Endothelial cell of umbilical vein (primary cell): ENCODE measurements around the gene CC2D1A. TPM values are rescaled to one million over a fixed set of nuclear protein-coding genes. Genes with fewer than 3 reads are reported as not detected.

Experiments used
- BruUV-seq: library from RNA; stranded (reverse); fragments of 400-500 nt; replicated peaks from 2 replicates; lab custom pipeline; 2021; lab: Mats Ljungman, UMichigan
- CTCF ChIA-PET: fragments of 300-600, 350-600 bp; sonication (Branson Sonifier 250); formaldehyde crosslinking; loops from one replicate; lab custom pipeline; 2021; ENCODE audit warnings: antibody characterized with exemption, inconsistent platforms; lab: Charles Lee
- POLR2A ChIA-PET: fragments of 300-600, 350-600 bp; sonication (Branson Sonifier 250); formaldehyde crosslinking; loops from one replicate; lab custom pipeline; 2021; ENCODE audit warnings: antibody characterized with exemption, inconsistent platforms; lab: Charles Lee
- DNase-seq: peaks from one replicate; pipeline ENCODE4 v3.0.0-alpha.2; 2011; ENCODE audit warnings: low read depth, low spot score
- FAIRE-seq: peaks from 2 replicates; lab custom pipeline; 2011; peaks lifted over from hg19 to GRCh38; lab: Jason Lieb, UNC
- H2AFZ ChIP-seq: 2 replicates; pipeline ENCODE4 v1.6.0; 2012; ENCODE audit warnings: low read depth, low read length, control low read depth, inconsistent platforms
- H3K27ac ChIP-seq: 2 replicates; pipeline ENCODE4 v1.5.1; 2011; ENCODE audit warnings: low read depth, mild to moderate bottlenecking, control low read depth, low read length, moderate library complexity; ENCODE audit not compliant: insufficient read depth
- H3K27me3 ChIP-seq, 2 experiments: 2 replicates each; pipeline versions ENCODE4 v1.6.0 to v1.6.1; 2011; ENCODE audit warnings: low read length in 2 of 2, mixed read lengths in 1 of 2; ENCODE audit not compliant: control insufficient read depth in 2 of 2, insufficient read depth in 2 of 2
- H3K36me3 ChIP-seq, 2 experiments: 2 replicates in 1 of 2; 3 replicates in 1 of 2; pipeline ENCODE4 v1.5.1; 2011; ENCODE audit warnings: low read length in 2 of 2, mild to moderate bottlenecking in 1 of 2, moderate library complexity in 1 of 2; ENCODE audit not compliant: control insufficient read depth in 2 of 2, insufficient read depth in 2 of 2; ENCODE audit errors: extremely low read depth in 1 of 2
- H3K4me1 ChIP-seq: 3 replicates; pipeline ENCODE4 v1.5.1; 2011; ENCODE audit warnings: mild to moderate bottlenecking, low read length; ENCODE audit not compliant: control insufficient read depth, insufficient read depth; ENCODE audit errors: extremely low read depth
- H3K4me2 ChIP-seq: 2 replicates; pipeline ENCODE4 v1.6.1; 2011; ENCODE audit warnings: low read length, control low read depth, mixed read lengths; ENCODE audit not compliant: insufficient read depth
- H3K4me3 ChIP-seq, 3 experiments: fragments of 200-600 bp in 1 of 3; sonication (generic), shearing (Covaris generic) in 1 of 3; replicated peaks in 1 of 3; 2 replicates each; pipeline ENCODE4 v1.5.1; 2011 to 2016; ENCODE audit warnings: control low read depth in 3 of 3, low read length in 3 of 3, mild to moderate bottlenecking in 2 of 3, inconsistent platforms in 1 of 3, low read depth in 1 of 3, moderate library complexity in 1 of 3; ENCODE audit not compliant: insufficient read depth in 1 of 3
- H3K79me2 ChIP-seq: 2 replicates; pipeline ENCODE4 v1.6.0; 2012; ENCODE audit warnings: low read length, inconsistent platforms; ENCODE audit not compliant: control insufficient read depth, insufficient read depth
- H3K9ac ChIP-seq: replicated peaks from 2 replicates; pipeline ENCODE3; 2011; ENCODE audit warnings: low read length, control low read depth; ENCODE audit not compliant: insufficient read depth; ENCODE audit errors: extremely low read depth
- H3K9me1 ChIP-seq: replicated peaks from 3 replicates; pipeline ENCODE4 v1.6.0; 2011; ENCODE audit warnings: mild to moderate bottlenecking, low read length; ENCODE audit not compliant: control insufficient read depth, insufficient read depth; ENCODE audit errors: extremely low read depth
- H3K9me3 ChIP-seq: replicated peaks from 2 replicates; pipeline ENCODE4 v1.5.1; 2012; ENCODE audit warnings: low read length, inconsistent platforms; ENCODE audit not compliant: control insufficient read depth, insufficient read depth
- H4K20me1 ChIP-seq: replicated peaks from 2 replicates; pipeline ENCODE3; 2011; ENCODE audit warnings: mild to moderate bottlenecking, low read length; ENCODE audit not compliant: control insufficient read depth, insufficient read depth; ENCODE audit errors: extremely low read depth
- CTCF ChIP-seq, 2 donors: IDR thresholded peaks; 1 replicate in 1 of 2; 2 replicates in 1 of 2; pipeline ENCODE4 v1.5.1; 2011; ENCODE audit warnings: low read length in 2 of 2, mild to moderate bottlenecking in 2 of 2, moderate library complexity in 2 of 2, control low read depth in 1 of 2, inconsistent platforms in 1 of 2, low read depth in 1 of 2; ENCODE audit not compliant: insufficient read depth in 1 of 2; ENCODE audit errors: extremely low read depth in 1 of 2
- EZH2 ChIP-seq: IDR thresholded peaks from 2 replicates; pipeline ENCODE4 v1.6.1; 2012; ENCODE audit warnings: borderline replicate concordance, low read depth, mild to moderate bottlenecking, moderate library complexity, low read length, inconsistent platforms; ENCODE audit not compliant: severe bottlenecking
- FOS ChIP-seq: IDR thresholded peaks from 2 replicates; pipeline ENCODE4 v1.6.1; 2011; ENCODE audit warnings: mild to moderate bottlenecking, low read length, moderate library complexity, borderline replicate concordance; ENCODE audit not compliant: insufficient read depth
- GATA2 ChIP-seq: IDR thresholded peaks from 2 replicates; pipeline ENCODE4 v1.7.0; 2011; ENCODE audit warnings: low read depth, mild to moderate bottlenecking, moderate library complexity, mixed read lengths, low read length; ENCODE audit not compliant: insufficient read length, insufficient read depth
- JUN ChIP-seq: IDR thresholded peaks from 2 replicates; pipeline ENCODE4 v1.6.1; 2011; ENCODE audit warnings: borderline replicate concordance, low read depth; ENCODE audit not compliant: insufficient read length, insufficient read depth
- POLR2AphosphoS5 ChIP-seq: IDR thresholded peaks from 2 replicates; pipeline ENCODE4 v1.6.1; 2012; ENCODE audit warnings: low read depth, mild to moderate bottlenecking, control low read depth, low read length, moderate library complexity; ENCODE audit not compliant: insufficient read depth
- dilution Hi-C: fragments of 300-500 bp; cut with MboI; formaldehyde crosslinking; loops from one replicate; pipeline ENCODE4 v1.15.0; 2019; ENCODE audit warnings: low sequenced_read_pairs; ENCODE audit not compliant: extremely low pct_ligation_motif_present
- intact Hi-C: fragments of 100-400 bp; cut with micrococcal nuclease; formaldehyde crosslinking; loops from one replicate; pipeline ENCODE4 v1.10.0; 2022
- polyA plus RNA-seq, 4 experiments: library from polyadenylated mRNA; depleted of rRNA in 3 of 4; stranded (reverse) in 3 of 4; unstranded in 1 of 4; fragments of >200 nt; gene quantifications; 2 replicates each; pipeline versions ENCODE4 v1.2.1 to v1.2.3, GENCODE V29; 2011 to 2012; ENCODE audit warnings: missing spikeins in 1 of 4
- total RNA-seq: library from RNA; stranded (reverse); gene quantifications from 2 replicates; pipeline ENCODE4 v1.2.3, GENCODE V29; 2021

CC2D1A gene
- total and polyA plus RNA-seq, 2 donors (not counting 3 experiments of a cell fraction or from before 2014, with no cell fraction given): 13.6 to 33.7 TPM

DNA sequence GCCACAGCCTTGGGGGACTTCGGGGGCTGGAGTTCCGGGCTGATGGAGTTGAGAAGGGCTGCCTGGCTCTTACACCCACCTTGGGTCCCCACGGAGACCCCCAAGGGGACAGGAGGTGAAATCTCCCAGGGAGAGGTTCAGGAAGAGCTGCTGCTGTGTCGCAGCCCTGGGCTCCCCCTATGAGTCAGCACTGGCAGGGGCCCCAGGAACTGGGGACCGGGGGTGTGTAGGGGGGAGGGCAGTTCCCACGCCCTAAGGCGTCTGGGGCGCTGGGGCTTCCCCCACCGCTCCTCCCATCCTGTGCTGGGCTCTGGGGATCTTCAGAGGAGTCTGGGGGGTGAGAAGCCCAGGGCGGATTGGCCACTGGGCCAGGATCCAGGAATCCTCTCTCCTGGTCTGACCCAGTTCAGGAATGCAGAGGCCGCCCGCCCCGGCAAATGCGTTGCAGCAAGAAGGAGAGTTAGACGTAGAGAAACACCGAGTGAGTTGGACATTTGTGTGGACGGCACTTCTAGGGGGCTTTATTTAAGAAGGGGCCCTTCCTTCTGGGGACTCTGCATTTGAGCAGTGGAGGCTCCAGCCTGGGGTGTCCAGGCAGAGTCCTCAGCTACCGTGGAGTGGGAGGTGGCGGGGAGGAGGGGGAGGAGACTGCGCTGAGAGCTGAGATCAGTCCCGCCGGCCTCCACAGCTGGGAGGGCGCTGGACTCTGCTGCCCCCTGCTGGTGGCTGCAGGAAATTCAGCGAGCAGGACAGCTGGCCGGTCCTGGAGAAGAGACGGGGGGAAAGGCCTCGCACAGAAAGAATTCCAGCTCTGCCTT, 44.1 kb upstream of the CC2D1A start:
- FAIRE-seq (peak; percentile 96), DNase-seq (peak; percentile 93)
- Histone ChIP-seq H3K9me3 (no peaks in the 10 kb centered on the region), H3K4me1 (peaks cover 17% of the 10 kb centered on the region), H3K9ac (peak overlapping the region; percentile 87), H3K9me1 (no peaks in the 10 kb centered on the region), H2AFZ (peak overlapping the region; percentile 77), H3K4me3 (peak overlapping the region; percentile 29 to 48 (median 41)), H3K27me3 (no peaks in the 10 kb centered on the region), H3K79me2 (no peaks in the 10 kb centered on the region), H3K27ac (peak overlapping the region; percentile 99), H3K36me3 (no peaks in the 10 kb centered on the region), H3K4me2 (peak overlapping the region; percentile 89), H4K20me1 (no peaks in the 10 kb centered on the region)
- ChIA-PET CTCF (interaction anchor here (0.9 to 6.1 kb wide), 33 partner anchors 9 to 275 kb away, joined by 3 to 77 read pairs (median 5); partner anchors contain the start of genes ASF1B, C19orf53, MISP3 and MRI1), POLR2A (interaction anchor here (0.6 to 2.0 kb wide), 12 partner anchors 9 to 114 kb away, joined by 3 to 25 read pairs (median 5); partner anchors contain the start of gene C19orf53)
- TSS peak; percentile 70 for BruUV-seq
- TF ChIP-seq POLR2AphosphoS5 (peak; percentile 61), EZH2 (no peak), CTCF (IDR thresholded peaks at IDR 0.05; ENCODE audit: extremely low read depth in 1 of 2, insufficient read depth in 1 of 2, low read depth in 1 of 2, low read length in 2 of 2) (peak; percentile 79 to 94), JUN (no peak), FOS (peak; percentile 55), GATA2 (no peak)
- dilution Hi-C loops: no loop called here
- intact Hi-C loops: loop anchor here (1.0 kb wide), 6 partner anchors 11 to 265 kb away; no protein-coding TSS in a partner anchor
